CD14-positive monocyte (primary cell): ENCODE measurements around the gene FKBP3. TPM values are rescaled to one million over a fixed set of nuclear protein-coding genes. Genes with fewer than 3 reads are reported as not detected.
A peak's percentile ranks its signal among the peaks of the same experiment; 100 is the strongest.

ENCODE experiments used
- DNase-seq, 3 donors: peaks; one replicate each; pipeline ENCODE4 v3.0.0-alpha.2; 2011 to 2022
- H2AFZ ChIP-seq: 2 replicates; pipeline ENCODE4 v1.6.0; 2012; ENCODE audit warnings: mild to moderate bottlenecking, low read depth, low read length, inconsistent platforms; ENCODE audit not compliant: insufficient read depth, poor library complexity, severe bottlenecking
- H3K27ac ChIP-seq, 2 donors: 1 replicate in 1 of 2; 2 replicates in 1 of 2; pipeline ENCODE4 v1.5.1; 2012 to 2013; ENCODE audit warnings: low read length in 2 of 2, control low read depth in 1 of 2, inconsistent platforms in 1 of 2, low read depth in 1 of 2, mild to moderate bottlenecking in 1 of 2
- H3K27me3 ChIP-seq, 2 donors: one replicate each; pipeline versions ENCODE4 v1.6.0 to v1.6.1; 2011 to 2013; ENCODE audit warnings: low read length in 2 of 2; ENCODE audit not compliant: control insufficient read depth in 2 of 2, insufficient read depth in 2 of 2
- H3K36me3 ChIP-seq, 2 donors: replicated peaks in 1 of 2; 1 replicate in 1 of 2; 2 replicates in 1 of 2; pipeline versions ENCODE4 v1.5.1 to v1.6.1; 2012 to 2013; ENCODE audit warnings: low read length in 2 of 2, control low read depth in 1 of 2, inconsistent platforms in 1 of 2, mild to moderate bottlenecking in 1 of 2; ENCODE audit not compliant: insufficient read depth in 2 of 2, control insufficient read depth in 1 of 2
- H3K4me1 ChIP-seq, 2 donors: 1 replicate in 1 of 2; 2 replicates in 1 of 2; pipeline versions ENCODE4 v1.5.1 to v1.6.1; 2012 to 2013; ENCODE audit warnings: low read length in 2 of 2, control low read depth in 1 of 2, inconsistent platforms in 1 of 2, mild to moderate bottlenecking in 1 of 2, moderate library complexity in 1 of 2; ENCODE audit not compliant: insufficient read depth in 2 of 2, control insufficient read depth in 1 of 2
- H3K4me2 ChIP-seq: replicated peaks from 2 replicates; pipeline ENCODE3; 2012; ENCODE audit warnings: low read length, moderate library complexity, mild to moderate bottlenecking; ENCODE audit not compliant: poor library complexity, severe bottlenecking; ENCODE audit errors: extremely low read depth
- H3K4me3 ChIP-seq, 3 experiments: fragments of 200-600 bp in 1 of 3; sonication (generic) in 1 of 3; replicated peaks in 1 of 3; 1 replicate in 2 of 3; 2 replicates in 1 of 3; pipeline ENCODE4 v1.5.1; 2011 to 2013; ENCODE audit warnings: low read length in 3 of 3, mild to moderate bottlenecking in 3 of 3, control low read depth in 2 of 3, low read depth in 2 of 3, inconsistent platforms in 1 of 3, moderate library complexity in 1 of 3
- H3K79me2 ChIP-seq: 2 replicates; pipeline ENCODE4 v1.6.0; 2012; ENCODE audit warnings: mild to moderate bottlenecking, control low read depth, inconsistent platforms, low read length, moderate library complexity; ENCODE audit not compliant: insufficient read depth
- H3K9ac ChIP-seq: 2 replicates; pipeline ENCODE4 v1.6.0; 2017; ENCODE audit warnings: low read length, mild to moderate bottlenecking; ENCODE audit not compliant: insufficient read depth, poor library complexity, severe bottlenecking
- H3K9me3 ChIP-seq, 2 donors: replicated peaks in 1 of 2; 1 replicate in 1 of 2; 2 replicates in 1 of 2; pipeline versions ENCODE4 v1.5.1 to v1.6.1; 2012 to 2013; ENCODE audit warnings: low read length in 2 of 2, control low read depth in 1 of 2; ENCODE audit not compliant: control insufficient read depth in 1 of 2, insufficient read depth in 1 of 2
- H4K20me1 ChIP-seq: 2 replicates; pipeline ENCODE4 v1.6.0; 2012; ENCODE audit warnings: mild to moderate bottlenecking, low read length, control low read depth, moderate library complexity; ENCODE audit not compliant: insufficient read depth
- H3K27ac Mint-ChIP-seq, 7 donors: one replicate each; pipeline ENCODE4 v1.8.0; 2020; ENCODE audit warnings: mild to moderate bottlenecking in 7 of 7, mixed read lengths in 7 of 7, moderate library complexity in 6 of 7, inconsistent platforms in 2 of 7
- H3K27me3 Mint-ChIP-seq, 3 donors: one replicate each; pipeline ENCODE4 v1.8.0; 2021 to 2022; ENCODE audit warnings: low read depth in 3 of 3, mild to moderate bottlenecking in 3 of 3, mixed read lengths in 3 of 3, moderate library complexity in 3 of 3, inconsistent platforms in 1 of 3
- H3K36me3 Mint-ChIP-seq, 2 donors: one replicate each; pipeline ENCODE4 v1.8.0; 2020; ENCODE audit warnings: mixed read lengths in 2 of 2, inconsistent platforms in 1 of 2, mild to moderate bottlenecking in 1 of 2
- H3K4me1 Mint-ChIP-seq: one replicate; pipeline ENCODE4 v1.8.0; 2020; ENCODE audit warnings: mild to moderate bottlenecking, mixed read lengths
- H3K4me3 Mint-ChIP-seq, 2 donors: one replicate each; pipeline ENCODE4 v1.8.0; 2020; ENCODE audit warnings: mild to moderate bottlenecking in 2 of 2, mixed read lengths in 2 of 2, moderate library complexity in 1 of 2
- H3K9me3 Mint-ChIP-seq, 7 donors: one replicate each; pipeline ENCODE4 v1.8.0; 2020 to 2022; ENCODE audit warnings: mixed read lengths in 7 of 7, mild to moderate bottlenecking in 6 of 7, moderate library complexity in 6 of 7, inconsistent platforms in 2 of 7
- WGBS: methylation state at CpG from one replicate; pipeline ENCODE4 v1.1.5; 2013; ENCODE audit warnings: missing lambda C conversion rate; ENCODE audit not compliant: insufficient coverage; 5-methylcytosine and 5-hydroxymethylcytosine counted together
- intact Hi-C, 2 donors: fragments of 100-400 bp; cut with micrococcal nuclease; formaldehyde crosslinking; loops; one replicate each; pipeline versions ENCODE4 v1.15.0 to v1.15.1; 2023
- polyA plus RNA-seq, 3 donors: library from polyadenylated mRNA; depleted of rRNA in 1 of 3; unstranded in 2 of 3; stranded (reverse) in 1 of 3; fragments of 300-500 nt in 2 of 3; fragments of >200 nt in 1 of 3; fragmentation: Illumina TruSeq in 2 of 3; gene quantifications; 1 replicate in 2 of 3; 2 replicates in 1 of 3; pipeline ENCODE4 v1.2.3, GENCODE V29; 2012 to 2021
- TF ChIP-seq, protein P1 (sequence below): fragments of 200-600 bp; IDR thresholded peaks from one replicate; pipeline ENCODE4 v1.8.0; 2022; ENCODE audit warnings: antibody characterized with exemption, mild to moderate bottlenecking

Gene FKBP3
- polyA plus RNA-seq, 3 donors, result 18.1 to 50.3 (median 42.5) TPM

DNA sequence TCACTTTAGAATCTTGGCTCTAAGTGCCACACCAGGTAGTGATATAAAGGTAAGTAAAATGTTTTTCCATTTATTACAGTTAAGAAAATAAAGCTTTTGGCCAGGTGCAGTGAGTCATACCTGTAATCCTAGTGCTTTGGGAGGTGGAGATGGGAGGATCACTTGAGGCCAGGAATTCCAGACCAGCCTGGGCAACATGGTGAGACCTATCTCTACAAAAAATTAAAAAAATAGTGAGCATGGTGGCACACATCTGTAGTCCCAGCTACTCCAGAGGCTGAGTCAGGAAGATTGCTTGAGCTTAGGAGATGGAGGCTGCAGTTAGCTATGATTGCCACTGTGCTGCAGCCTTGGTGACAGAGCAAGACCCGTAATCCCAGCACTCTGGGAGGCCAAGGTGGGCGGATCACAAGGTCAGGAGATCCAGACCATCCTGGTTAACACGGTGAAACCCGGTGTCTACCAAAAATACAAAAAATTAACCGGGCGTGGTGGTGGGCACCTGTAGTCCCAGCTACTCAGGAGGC lies 6.4 kb upstream of the FKBP3 start:
- H3K4me2 ChIP-seq, result no peak overlapping the region
- Mint-ChIP-seq H3K27me3 (peaks cover 0 to 1% (median 0%) of the 10 kb centered on the region in 3 donors), H3K4me3 (no peak overlapping the region), H3K36me3 (peaks cover 3 to 14% of the 10 kb centered on the region in 2 donors), H3K27ac (no peak overlapping the region), H3K9me3 (peaks cover 0 to 3% (median 0%) of the 10 kb centered on the region in 7 donors), H3K4me1 (peaks cover 30% of the 10 kb centered on the region)
- intact Hi-C loops, result no loop called here
- TF ChIP-seq, protein P1, sequence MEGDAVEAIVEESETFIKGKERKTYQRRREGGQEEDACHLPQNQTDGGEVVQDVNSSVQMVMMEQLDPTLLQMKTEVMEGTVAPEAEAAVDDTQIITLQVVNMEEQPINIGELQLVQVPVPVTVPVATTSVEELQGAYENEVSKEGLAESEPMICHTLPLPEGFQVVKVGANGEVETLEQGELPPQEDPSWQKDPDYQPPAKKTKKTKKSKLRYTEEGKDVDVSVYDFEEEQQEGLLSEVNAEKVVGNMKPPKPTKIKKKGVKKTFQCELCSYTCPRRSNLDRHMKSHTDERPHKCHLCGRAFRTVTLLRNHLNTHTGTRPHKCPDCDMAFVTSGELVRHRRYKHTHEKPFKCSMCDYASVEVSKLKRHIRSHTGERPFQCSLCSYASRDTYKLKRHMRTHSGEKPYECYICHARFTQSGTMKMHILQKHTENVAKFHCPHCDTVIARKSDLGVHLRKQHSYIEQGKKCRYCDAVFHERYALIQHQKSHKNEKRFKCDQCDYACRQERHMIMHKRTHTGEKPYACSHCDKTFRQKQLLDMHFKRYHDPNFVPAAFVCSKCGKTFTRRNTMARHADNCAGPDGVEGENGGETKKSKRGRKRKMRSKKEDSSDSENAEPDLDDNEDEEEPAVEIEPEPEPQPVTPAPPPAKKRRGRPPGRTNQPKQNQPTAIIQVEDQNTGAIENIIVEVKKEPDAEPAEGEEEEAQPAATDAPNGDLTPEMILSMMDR, result no peak
- no peak overlapping the region for H2AFZ ChIP-seq
- peaks cover 0 to 2% of the 10 kb centered on the region in 2 donors for H3K36me3 ChIP-seq
- H3K9me3 ChIP-seq, result no peaks in the 10 kb centered on the region
- no peak overlapping the region for H3K9ac ChIP-seq
- no peak overlapping the region for H3K27ac ChIP-seq
- no peak for DNase-seq
- peaks cover 13 to 19% of the 10 kb centered on the region in 2 donors for H3K4me1 ChIP-seq
- H3K27me3 ChIP-seq, result no peaks in the 10 kb centered on the region
- H3K79me2 ChIP-seq, result peaks cover 67% of the 10 kb centered on the region
- no peak overlapping the region for H3K4me3 ChIP-seq
- H4K20me1 ChIP-seq, result no peaks in the 10 kb centered on the region
- WGBS, result 96% methylated on average over 6 of the region's 6 CpGs

DNA sequence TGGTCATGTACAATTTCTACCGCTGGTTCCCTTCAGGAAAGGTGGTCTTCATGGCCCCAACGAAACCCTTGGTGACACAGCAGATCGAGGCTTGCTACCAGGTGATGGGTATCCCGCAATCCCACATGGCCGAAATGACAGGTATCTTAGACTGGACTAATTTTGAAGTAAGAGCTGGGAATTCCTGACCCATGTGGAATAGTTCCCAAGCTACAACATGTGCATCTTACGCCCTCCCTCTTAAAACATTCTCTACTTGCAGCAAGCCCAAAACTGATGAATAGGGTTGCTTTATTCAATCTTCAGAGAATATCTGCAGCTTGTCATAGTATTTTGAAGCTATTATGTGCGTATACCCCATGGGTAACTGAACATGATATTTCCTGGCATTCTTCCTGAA lies 2.1 kb upstream of the FKBP3 start:
- no peak for DNase-seq
- intact Hi-C loops, result loop anchor here in 1 of 2 donors (5.0 kb wide), 2 partner anchors 54 to 174 kb away; partner anchors contain the start of genes KLHL28, PRPF39 and TOGARAM1
- Mint-ChIP-seq H3K27me3 (peaks cover 0 to under 1% (median 0%) of the 10 kb centered on the region in 3 donors), H3K9me3 (peaks cover 0 to 2% (median 0%) of the 10 kb centered on the region in 7 donors), H3K4me3 (peak overlapping the region; percentile 98 to 99), H3K4me1 (peaks cover 30% of the 10 kb centered on the region), H3K27ac (peak overlapping the region; percentile 87 to 98 (median 97)), H3K36me3 (no peaks in the 10 kb centered on the region)
- Histone ChIP-seq H3K4me3 (peak overlapping the region; percentile 59 to 99 (median 91)), H3K4me2 (peak overlapping the region; percentile 88), H3K79me2 (peaks cover 76% of the 10 kb centered on the region), H2AFZ (peak overlapping the region; percentile 99), H3K27ac (peak overlapping the region; percentile 25 to 87), H3K27me3 (no peaks in the 10 kb centered on the region), H3K9me3 (no peaks in the 10 kb centered on the region), H3K36me3 (no peaks in the 10 kb centered on the region), H3K4me1 (peaks cover 19 to 28% of the 10 kb centered on the region in 2 donors), H3K9ac (peak overlapping the region; percentile 69), H4K20me1 (no peaks in the 10 kb centered on the region)
- 0% methylated on average over 2 of the region's 7 CpGs for WGBS
- TF ChIP-seq, protein P1, result no peak
